Measurements from ENCODE around the gene ZNF77. TPM values are rescaled to one million over a fixed set of nuclear protein-coding genes. Genes with fewer than 3 reads are reported as not detected.

Gene ZNF77
- total and polyA plus RNA-seq, 2 donors (not counting 1 experiment from before 2014, with no cell fraction given), result 4.0 to 6.4 TPM

- peak overlapping the region; percentile 73 to 91 (median 84) for H3K4me3 ChIP-seq (ENCODE audit: control extremely low read depth in 1 of 5, extremely low read depth in 1 of 5, insufficient read depth in 1 of 5, low read depth in 2 of 5, low read length in 4 of 5)
- H3K27ac Mint-ChIP-seq, result peak overlapping the region; percentile 99
- H2AFZ ChIP-seq (ENCODE audit: insufficient read depth, low read depth, low read length, poor library complexity, severe bottlenecking), result peak overlapping the region; percentile 78
- DNase-seq (no peak), ATAC-seq (ENCODE audit: low read depth) (no peak)
- TF ChIP-seq CTCF (IDR thresholded peaks at IDR 0.05) (no peak), EZH2 (IDR thresholded peaks at IDR 0.05; ENCODE audit: borderline replicate concordance, insufficient read depth, low read depth, low read length, poor library complexity, severe bottlenecking) (no peak)
- peak overlapping the region; percentile 81 for H3K9ac ChIP-seq (ENCODE audit: low read length)
- ChIA-PET POLR2A (interaction anchor here (0.5 to 1.9 kb wide), 8 partner anchors 9 to 489 kb away, joined by 3 to 6 read pairs (median 4); partner anchors contain the start of genes NCLN, ZNF555 and ZNF57), CTCF (interaction anchor here (0.8 to 4.9 kb wide), 23 partner anchors 10 to 551 kb away, joined by 3 to 58 read pairs (median 6); partner anchors contain the start of gene TLE6)
- no peaks in the 10 kb centered on the region for H3K9me3 Mint-ChIP-seq (ENCODE audit: insufficient read depth)
- no peaks in the 10 kb centered on the region for H3K27me3 Mint-ChIP-seq
- no peaks in the 10 kb centered on the region for H4K20me1 ChIP-seq (ENCODE audit: control insufficient read depth, insufficient read depth, low read length, poor library complexity, severe bottlenecking)
- H3K4me3 Mint-ChIP-seq, result peak overlapping the region; percentile 94
- intact Hi-C loops (cut with micrococcal nuclease), result loop anchor here (1.0 to 2.0 kb wide), 8 partner anchors 27 to 235 kb away; partner anchors contain the start of genes GNA11, NCLN, TLE6 and ZNF555
- peaks cover 0 to 2% of the 10 kb centered on the region in 2 experiments for H3K36me3 ChIP-seq (replicated peaks in 1 of 2; ENCODE audit: control extremely low read depth in 1 of 2, control insufficient read depth in 1 of 2, extremely low read depth in 1 of 2, insufficient read depth in 2 of 2, low read length in 1 of 2)
- WGBS (ENCODE audit: insufficient coverage), result 0% methylated on average over 11 of the region's 11 CpGs
- peaks cover 31% of the 10 kb centered on the region for H3K4me1 Mint-ChIP-seq
- H3K4me1 ChIP-seq (ENCODE audit: control insufficient read depth in 2 of 2, insufficient read depth in 2 of 2, low read length in 2 of 2), result peaks cover 8 to 26% of the 10 kb centered on the region in 2 donors
- no peaks in the 10 kb centered on the region for H3K27me3 ChIP-seq (replicated peaks in 1 of 4; ENCODE audit: control extremely low read depth in 1 of 4, control insufficient read depth in 3 of 4, insufficient read depth in 4 of 4, low read length in 3 of 4)
- peaks cover 9% of the 10 kb centered on the region for H3K79me2 ChIP-seq (ENCODE audit: control insufficient read depth, insufficient read depth, low read length)
- no peaks in the 10 kb centered on the region for H3K9me3 ChIP-seq (ENCODE audit: control extremely low read depth in 1 of 3, control insufficient read depth in 2 of 3, insufficient read depth in 1 of 3, low read length in 2 of 3)
- H3K27ac ChIP-seq (ENCODE audit: low read length in 2 of 2), result peak overlapping the region; percentile 92 to 98
- H3K4me2 ChIP-seq (replicated peaks; ENCODE audit: low read depth, low read length, poor library complexity, severe bottlenecking), result peak overlapping the region; percentile 69
These were observed 5.1 kb upstream of the ZNF77 start for GRCh38 chr19:2949939-2950285.

- Mint-ChIP-seq H3K27ac (peak overlapping the region; percentile 96), H3K27me3 (no peaks in the 10 kb centered on the region), H3K9me3 (ENCODE audit: insufficient read depth) (no peaks in the 10 kb centered on the region), H3K4me1 (peaks cover 40% of the 10 kb centered on the region), H3K4me3 (peak overlapping the region; percentile 97)
- Histone ChIP-seq H3K4me3 (ENCODE audit: control extremely low read depth in 1 of 5, extremely low read depth in 1 of 5, insufficient read depth in 1 of 5, low read depth in 2 of 5, low read length in 4 of 5) (peak overlapping the region; percentile 2 to 87 (median 79)), H3K9me3 (ENCODE audit: control extremely low read depth in 1 of 3, control insufficient read depth in 2 of 3, insufficient read depth in 1 of 3, low read length in 2 of 3) (no peaks in the 10 kb centered on the region), H3K27me3 (replicated peaks in 1 of 4; ENCODE audit: control extremely low read depth in 1 of 4, control insufficient read depth in 3 of 4, insufficient read depth in 4 of 4, low read length in 3 of 4) (no peaks in the 10 kb centered on the region), H4K20me1 (ENCODE audit: control insufficient read depth, insufficient read depth, low read length, poor library complexity, severe bottlenecking) (no peaks in the 10 kb centered on the region), H3K36me3 (replicated peaks in 1 of 2; ENCODE audit: control extremely low read depth in 1 of 2, control insufficient read depth in 1 of 2, extremely low read depth in 1 of 2, insufficient read depth in 2 of 2, low read length in 1 of 2) (peaks cover 0 to 2% of the 10 kb centered on the region in 2 experiments), H2AFZ (ENCODE audit: insufficient read depth, low read depth, low read length, poor library complexity, severe bottlenecking) (peak overlapping the region; percentile 97), H3K79me2 (ENCODE audit: control insufficient read depth, insufficient read depth, low read length) (peaks cover 27% of the 10 kb centered on the region), H3K4me1 (ENCODE audit: control insufficient read depth in 2 of 2, insufficient read depth in 2 of 2, low read length in 2 of 2) (peaks cover 14 to 31% of the 10 kb centered on the region in 2 donors), H3K4me2 (replicated peaks; ENCODE audit: low read depth, low read length, poor library complexity, severe bottlenecking) (peak overlapping the region; percentile 97), H3K27ac (ENCODE audit: low read length in 2 of 2) (peak overlapping the region; percentile 81 to 94), H3K9ac (ENCODE audit: low read length) (peak overlapping the region; percentile 90)
- ChIA-PET POLR2A (no interaction called here), CTCF (interaction anchor here (0.6 kb wide), 1 partner anchor 13 kb away, joined by 3 read pairs; no protein-coding TSS in a partner anchor)
- WGBS (ENCODE audit: insufficient coverage), result 57% methylated on average over 12 of the region's 17 CpGs
- ATAC-seq (ENCODE audit: low read depth) (no peak), DNase-seq (no peak)
- intact Hi-C loops (cut with micrococcal nuclease), result loop anchor here (1.0 kb wide), 1 partner anchor 45 kb away; the partner anchor contains the start of gene ZNF57
- no peak for TF ChIP-seq CTCF (IDR thresholded peaks at IDR 0.05)
- no peak for TF ChIP-seq EZH2 (IDR thresholded peaks at IDR 0.05; ENCODE audit: borderline replicate concordance, insufficient read depth, low read depth, low read length, poor library complexity, severe bottlenecking)
These were observed 909 bp upstream of the ZNF77 start for GRCh38 chr19:2945575-2946184.

Data from B cell (primary cell).